AG04449 (cell line): Measurements from ENCODE around the gene FRMPD1.

Experiments used
- CTCF ChIA-PET: fragments of 350-600 bp; formaldehyde crosslinking; extraction: SDS; loops from one replicate; lab custom pipeline; 2021; ENCODE audit warnings: antibody characterized with exemption; lab: Yijun Ruan, JAX
- POLR2A ChIA-PET: fragments of 400-600, 350-600 bp; formaldehyde crosslinking; extraction: SDS; loops from one replicate; lab custom pipeline; 2020; ENCODE audit warnings: antibody characterized with exemption, inconsistent platforms; lab: Yijun Ruan, JAX
- DNase-seq: peaks from one replicate; pipeline ENCODE4 v3.0.0-alpha.2; 2010; ENCODE audit warnings: low read depth, low spot score
- H3K4me3 ChIP-seq: 2 replicates; pipeline ENCODE4 v1.5.1; 2011; ENCODE audit warnings: low read depth, mild to moderate bottlenecking, control low read depth, low read length
- CTCF ChIP-seq: IDR thresholded peaks from one replicate; pipeline ENCODE4 v1.5.1; 2011; ENCODE audit warnings: mild to moderate bottlenecking, moderate library complexity, low read length, control low read depth, inconsistent platforms; ENCODE audit not compliant: insufficient read depth; ENCODE audit errors: missing control alignments

Gene FRMPD1

GRCh38 chr9:37611014-37611413, 39.7 kb upstream of the FRMPD1 start:
- CTCF ChIA-PET, result interaction anchor here (0.9 to 1.3 kb wide), 2 partner anchors 9 to 15 kb away, joined by 4 to 5 read pairs; no protein-coding TSS in a partner anchor
- H3K4me3 ChIP-seq, result no peak overlapping the region
- POLR2A ChIA-PET, result no interaction called here
- DNase-seq, result no peak
- TF ChIP-seq CTCF, result no peak

- no peak for DNase-seq
- ChIA-PET CTCF (interaction anchor here (0.9 to 1.3 kb wide), 2 partner anchors 10 to 16 kb away, joined by 4 to 5 read pairs; no protein-coding TSS in a partner anchor), POLR2A (no interaction called here)
- TF ChIP-seq CTCF, result no peak
- H3K4me3 ChIP-seq, result no peak overlapping the region
Measured at GRCh38 chr9:37611961-37612360, 38.8 kb upstream of the FRMPD1 start.

GRCh38 chr9:37617161-37617560, 33.6 kb upstream of the FRMPD1 start:
- no peak for DNase-seq
- CTCF ChIA-PET, result no interaction called here
- no peak for TF ChIP-seq CTCF
- POLR2A ChIA-PET, result no interaction called here
- H3K4me3 ChIP-seq, result no peak overlapping the region

- ChIA-PET CTCF (no interaction called here), POLR2A (no interaction called here)
- DNase-seq, result peak; percentile 33
- TF ChIP-seq CTCF, result no peak
- no peak overlapping the region for H3K4me3 ChIP-seq
Measured at GRCh38 chr9:37617832-37618231, 32.9 kb upstream of the FRMPD1 start.

- no peak overlapping the region for H3K4me3 ChIP-seq
- TF ChIP-seq CTCF, result no peak
- DNase-seq, result peak; percentile 52
- ChIA-PET CTCF (no interaction called here), POLR2A (interaction anchor here (0.9 to 1.5 kb wide), 2 partner anchors 27 to 44 kb away, joined by 4 to 7 read pairs; partner anchors contain the start of gene TOMM5)
Measured at GRCh38 chr9:37618817-37619216, 31.9 kb upstream of the FRMPD1 start.

GRCh38 chr9:37619806-37620205, 30.9 kb upstream of the FRMPD1 start:
- no peak for TF ChIP-seq CTCF
- no peak overlapping the region for H3K4me3 ChIP-seq
- ChIA-PET POLR2A (interaction anchor here (1.5 kb wide), 1 partner anchor 28 kb away, joined by 7 read pairs; the partner anchor contains the start of gene TOMM5), CTCF (no interaction called here)
- DNase-seq, result no peak
